H54 (cell line): ENCODE data around the gene RGPD6.
"Not testable (repeated sequence)": the region's sequence is repeated elsewhere in the genome, so short reads cannot be mapped to it uniquely, and the experiment has no call there.

Source experiments
- DNase-seq: peaks from one replicate; pipeline ENCODE4 v3.0.0; 2011; ENCODE audit warnings: low spot score, mixed read lengths; ENCODE audit not compliant: insufficient read length
- FAIRE-seq: peaks from 3 replicates; lab custom pipeline; 2011; peaks lifted over from hg19 to GRCh38; lab: Jason Lieb, UNC

The RGPD6 gene

DNA sequence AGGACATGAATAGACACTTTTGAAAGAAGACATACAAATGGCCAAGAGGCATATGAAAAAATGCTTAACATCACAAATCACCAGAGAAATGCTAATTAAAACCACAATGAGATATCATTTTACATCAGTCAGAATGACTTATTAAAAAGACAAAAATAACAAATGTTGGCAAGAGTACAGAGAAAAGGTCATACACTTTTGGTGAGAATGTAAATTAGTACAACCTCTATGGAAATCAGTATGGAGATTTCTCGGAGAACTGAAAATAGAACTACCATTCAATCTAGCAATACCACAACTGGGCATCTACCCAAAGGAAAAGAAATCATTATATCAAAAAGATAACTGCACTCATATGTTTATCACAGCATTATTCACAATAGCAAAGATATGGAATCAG, 88.0 kb downstream of the RGPD6 start:
- FAIRE-seq, DNase-seq: not testable (repeated sequence)

DNA sequence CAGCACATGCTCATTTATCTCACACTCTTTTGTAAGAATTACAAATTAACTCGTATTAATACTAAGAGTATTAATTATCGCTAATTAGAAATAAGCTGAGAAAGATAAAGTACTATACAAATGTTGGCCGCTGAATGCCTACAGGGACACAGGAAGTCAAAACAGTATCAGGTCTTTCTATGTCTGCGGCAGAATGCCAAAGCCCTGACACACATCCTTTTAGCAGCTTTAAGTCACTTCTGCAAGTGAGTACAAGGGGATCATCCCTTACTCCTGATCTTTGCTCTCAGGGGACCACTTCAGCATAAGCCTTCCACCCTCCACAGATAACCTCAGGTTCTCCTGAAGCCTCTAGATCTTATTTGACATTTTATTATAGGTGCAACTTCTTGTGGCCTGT, 94.3 kb downstream of the RGPD6 start:
- not testable (repeated sequence) for DNase-seq
- peak; percentile 70 for FAIRE-seq

DNA sequence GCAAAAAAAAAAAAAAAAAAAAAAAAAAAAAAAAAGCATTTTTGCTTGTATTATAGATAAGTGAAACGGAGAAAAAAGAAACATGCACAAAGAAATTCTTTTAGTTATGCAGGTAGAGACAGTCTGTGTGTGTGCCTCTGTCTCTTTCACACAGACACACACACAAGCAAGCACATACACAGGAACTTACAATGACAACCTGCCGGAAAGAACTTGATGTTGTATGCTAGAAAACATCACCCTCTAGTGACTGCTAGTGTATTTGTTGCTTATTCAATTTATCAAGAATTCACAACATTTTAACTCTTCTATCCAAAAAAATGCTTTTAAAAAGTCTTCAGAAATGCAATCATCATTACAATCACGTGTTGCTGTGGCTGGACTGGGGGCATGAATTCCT, 95.8 kb downstream of the RGPD6 start:
- not testable (repeated sequence) for FAIRE-seq, DNase-seq

DNA sequence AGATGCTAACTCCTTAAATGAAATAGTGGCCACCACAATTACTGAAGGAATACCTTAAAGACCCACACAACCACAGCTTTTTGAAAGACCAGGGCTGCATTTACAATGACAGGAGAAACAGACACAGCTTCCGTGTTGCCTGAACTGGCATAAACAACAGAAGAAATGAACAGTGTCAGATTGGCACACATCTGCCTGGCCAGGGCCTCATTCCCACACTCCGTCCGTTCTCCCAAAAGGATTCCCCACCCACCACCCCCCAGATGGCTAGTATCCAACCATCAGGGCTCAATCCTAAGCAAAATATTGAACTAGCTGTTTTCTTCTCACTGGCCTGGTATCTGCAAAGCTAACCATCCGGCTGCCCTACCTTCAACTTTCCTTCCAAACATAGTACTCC, 96.9 kb downstream of the RGPD6 start:
- peak; percentile 80 for FAIRE-seq
- not testable (repeated sequence) for DNase-seq

DNA sequence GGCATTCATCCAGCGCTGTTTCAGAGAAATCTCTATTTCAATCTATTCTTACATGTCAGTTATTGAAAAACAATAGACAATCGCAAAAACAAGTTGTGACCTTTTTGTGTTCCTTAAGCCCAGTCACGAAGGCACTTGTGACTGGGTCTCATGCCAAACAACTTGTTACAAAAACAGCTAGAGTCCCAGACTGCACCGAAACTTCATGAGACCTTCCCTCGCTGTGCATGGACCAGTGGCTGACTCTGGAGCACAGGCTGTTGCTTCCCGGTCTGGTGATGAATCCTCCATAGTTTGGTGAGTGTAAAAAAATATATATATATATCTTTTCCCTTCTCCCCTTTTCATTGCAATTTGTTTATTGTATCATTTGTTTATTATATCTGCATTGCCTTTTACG, 99.7 kb downstream of the RGPD6 start:
- not testable (repeated sequence) for DNase-seq, FAIRE-seq

DNA sequence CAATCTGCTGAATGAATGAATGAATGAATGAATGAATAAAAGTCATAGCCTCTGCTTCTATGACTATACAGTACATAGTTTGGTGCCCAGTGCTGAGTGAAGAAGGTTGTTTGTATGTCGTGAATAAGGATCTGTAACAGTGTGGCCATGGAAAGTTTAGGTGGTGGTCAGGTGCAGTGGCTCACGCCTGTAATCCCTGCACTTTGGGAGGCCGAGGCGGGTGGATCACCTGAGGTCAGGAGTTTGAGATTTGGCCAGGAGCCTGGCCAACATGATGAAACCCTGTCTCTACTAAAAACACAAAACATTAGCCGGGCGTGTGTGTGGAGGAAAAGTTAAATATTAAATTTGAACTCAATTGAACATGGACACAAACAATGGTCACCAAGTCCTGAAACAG, 100.1 kb downstream of the RGPD6 start:
- not testable (repeated sequence) for FAIRE-seq, DNase-seq

DNA sequence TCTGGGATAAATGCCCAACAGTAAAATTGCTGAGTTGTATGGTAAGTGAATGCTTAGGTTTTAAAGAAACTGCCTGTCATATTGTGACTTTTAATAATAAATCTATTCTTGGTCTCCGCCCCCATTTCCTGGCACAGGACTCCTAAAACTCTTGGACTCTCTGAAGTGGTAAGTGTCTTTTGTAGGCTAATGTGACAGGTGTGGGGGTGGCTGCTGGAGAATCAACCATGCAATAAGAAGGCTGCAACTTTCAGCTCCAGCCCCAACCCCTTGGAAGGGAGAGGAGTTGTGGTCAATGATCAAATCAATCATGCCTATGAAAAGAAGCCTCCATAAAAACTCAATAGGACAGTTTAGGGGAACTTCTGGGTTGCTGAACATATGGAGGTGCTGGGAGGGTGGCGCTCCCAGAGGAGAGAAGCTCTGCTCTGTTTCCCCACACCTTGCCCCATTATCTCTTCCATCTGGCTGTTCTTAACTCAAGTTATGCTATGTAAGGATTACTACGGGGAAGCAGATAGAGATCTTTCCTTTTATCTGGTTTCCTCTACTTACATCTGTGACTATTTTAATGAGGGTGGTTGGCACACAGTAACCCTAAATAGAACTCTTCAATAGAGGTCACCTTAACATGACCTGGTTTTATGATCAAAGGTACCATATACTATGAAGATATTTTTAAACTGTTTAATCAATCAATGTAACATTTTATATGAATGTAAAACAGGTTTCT, 101.2 kb downstream of the RGPD6 start:
- not testable (repeated sequence) for FAIRE-seq, DNase-seq

DNA sequence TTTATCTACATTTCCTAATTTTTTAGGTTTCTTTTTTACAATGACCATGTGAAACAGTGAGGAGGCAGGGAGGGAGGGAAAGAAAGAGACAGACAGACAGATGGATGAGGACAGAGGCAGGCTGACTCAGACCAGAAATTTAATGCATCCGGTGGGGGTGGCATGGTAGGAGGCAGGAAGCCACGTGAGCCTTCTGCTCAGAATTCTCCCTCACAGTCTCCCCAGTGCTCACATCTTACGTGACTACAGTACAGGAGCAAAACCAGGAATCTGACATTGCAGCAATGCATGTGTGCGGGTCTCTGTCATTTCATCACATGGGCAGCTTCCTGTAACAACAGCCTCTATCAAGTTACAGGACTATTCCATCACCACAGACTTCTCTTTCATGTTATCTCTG, 102.1 kb downstream of the RGPD6 start:
- FAIRE-seq = peak; percentile 93
- not testable (repeated sequence) for DNase-seq

DNA sequence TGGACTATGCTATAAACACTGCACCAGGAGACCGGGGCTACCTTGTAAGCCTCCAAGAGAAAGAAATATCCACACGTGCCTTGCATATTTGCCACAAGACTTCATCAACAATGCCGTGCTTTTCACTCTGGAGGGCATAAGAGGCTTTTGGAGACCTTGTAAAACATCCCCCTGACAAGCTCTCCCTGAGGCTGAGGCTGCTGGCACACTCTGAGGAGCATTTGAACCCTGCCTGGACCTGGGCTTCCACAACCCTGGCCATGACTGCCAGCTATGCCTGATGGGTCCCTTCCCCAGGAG, 104.0 kb downstream of the RGPD6 start:
- FAIRE-seq, DNase-seq: not testable (repeated sequence)

DNA sequence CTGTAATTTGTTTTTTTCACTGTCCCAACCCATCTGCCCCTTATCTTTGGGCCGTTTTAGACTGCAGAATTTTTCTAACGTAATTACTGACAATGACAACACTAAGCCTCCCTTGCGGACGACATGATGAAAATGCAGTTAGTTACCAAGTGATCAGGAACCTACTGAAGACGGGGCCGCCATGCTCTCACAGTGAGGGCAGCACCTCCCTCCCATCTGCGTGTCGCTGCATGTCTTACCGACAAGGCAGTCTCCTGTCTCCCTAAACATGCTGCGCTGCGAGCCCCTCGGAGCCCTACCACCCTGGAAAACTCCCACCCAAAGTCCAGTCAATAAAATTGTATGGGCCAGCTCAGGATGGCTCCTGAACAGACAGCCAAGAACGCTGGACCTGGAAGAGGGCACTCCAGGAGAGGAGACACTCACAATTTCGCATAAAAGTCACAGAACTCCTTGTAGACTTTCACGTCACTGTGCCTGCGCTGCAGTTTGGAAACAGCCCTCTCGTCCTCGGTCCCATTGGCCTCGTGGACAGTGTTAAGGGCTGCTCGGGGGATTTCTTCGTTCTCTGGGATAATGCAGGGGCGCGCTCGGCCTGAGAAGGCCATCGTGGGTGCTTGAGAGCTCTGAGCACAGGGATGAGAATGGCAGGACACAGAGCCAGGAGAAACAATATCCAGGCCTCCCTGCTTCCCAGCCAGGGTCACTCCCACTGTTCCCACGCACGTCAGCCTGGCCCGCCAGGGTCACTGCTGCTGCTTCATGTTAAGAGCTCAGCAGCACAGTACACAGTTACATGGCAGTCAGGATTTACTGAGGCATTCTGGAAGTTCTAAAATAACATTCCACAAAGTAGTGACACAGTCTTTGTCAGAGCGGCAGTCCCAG, 104.6 kb downstream of the RGPD6 start, which contains the start of gene LIMS4:
LIMS4 (minus strand) TSS at position 646 of the 888 bp plus-strand sequence; CDS start at position 608, 38 bp downstream.
- FAIRE-seq, DNase-seq: not testable (repeated sequence)

DNA sequence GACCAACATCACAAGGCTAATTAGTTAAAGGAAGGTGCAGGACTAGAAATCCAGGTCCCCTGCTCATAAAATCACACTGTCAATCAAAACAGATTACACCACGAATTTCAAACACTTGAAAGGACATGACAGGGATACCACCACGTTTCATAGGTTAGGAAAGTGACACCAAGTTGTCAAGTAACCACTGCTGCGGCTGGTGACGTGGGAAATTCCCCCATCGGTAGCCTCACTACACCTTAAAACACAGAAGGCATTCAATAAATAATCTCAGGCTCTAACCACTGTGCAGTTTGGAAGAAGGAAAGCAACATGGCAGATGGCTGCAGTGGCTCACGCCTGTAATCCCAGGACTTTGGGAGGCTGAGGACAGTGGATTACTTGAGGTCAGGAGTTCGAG, 108.1 kb downstream of the RGPD6 start:
- not testable (repeated sequence) for FAIRE-seq

DNA sequence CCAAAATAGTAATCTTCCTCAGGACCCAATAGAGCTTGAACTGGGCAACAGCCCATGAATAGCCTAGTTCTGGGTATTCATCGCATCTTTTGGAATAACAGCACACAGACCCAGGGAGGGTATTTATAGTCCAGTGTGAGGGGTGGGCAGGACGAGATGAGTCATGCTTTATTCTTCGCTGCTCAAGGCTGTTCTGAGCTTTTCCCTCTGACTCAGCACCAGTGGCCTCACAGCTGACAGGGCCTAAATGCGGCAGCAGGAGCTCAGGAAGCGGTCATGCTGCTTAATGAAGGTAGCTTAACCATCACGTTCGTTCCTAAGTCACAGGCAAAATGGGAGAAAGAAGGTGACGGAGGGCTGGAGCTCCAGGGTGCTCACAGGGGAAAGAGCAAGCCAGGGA, 111.7 kb downstream of the RGPD6 start:
- peak; percentile 96 for FAIRE-seq
- DNase-seq = not testable (repeated sequence)

More for the DNA sequence above, 108.1 kb downstream of the RGPD6 start:
- DNase-seq = not testable (repeated sequence)
